HepG2 (cell line): ENCODE data around the gene CCDC57. TPM values are rescaled to one million over a fixed set of nuclear protein-coding genes. Genes with fewer than 3 reads are reported as not detected.

Source experiments
- ARHGAP35 ChIP-seq: sonication (generic); formaldehyde crosslinking; IDR thresholded peaks from 2 replicates; pipeline ENCODE4 v1.9.0; 2022; ENCODE audit warnings: mild to moderate bottlenecking, inconsistent platforms, moderate library complexity, missing genetic modification reagents, borderline replicate concordance
- BHLHE40 ChIP-seq: IDR thresholded peaks from 2 replicates; pipeline ENCODE4 v1.6.1; 2011; ENCODE audit warnings: low read length, improper control_type of control experiment
- EEA1 ChIP-seq: sonication (generic); formaldehyde crosslinking; IDR thresholded peaks from 2 replicates; pipeline ENCODE4 v1.5.1; 2020; ENCODE audit warnings: mild to moderate bottlenecking, missing genetic modification reagents, borderline replicate concordance
- ELF4 ChIP-seq: sonication (generic); formaldehyde crosslinking; IDR thresholded peaks from 2 replicates; pipeline ENCODE4 v1.5.0; 2020; ENCODE audit warnings: missing genetic modification reagents, mild to moderate bottlenecking, moderate library complexity, borderline replicate concordance
- HCFC1 ChIP-seq: fragments of 150-350 bp; IDR thresholded peaks from 2 replicates; pipeline ENCODE4 v1.6.1; 2014; ENCODE audit warnings: low read depth, low read length
- HES4 ChIP-seq: sonication (generic); formaldehyde crosslinking; IDR thresholded peaks from 2 replicates; pipeline ENCODE4 v1.9.0; 2021; ENCODE audit warnings: mild to moderate bottlenecking, missing genetic modification reagents, borderline replicate concordance
- HNRNPH1 ChIP-seq: fragments of 200-400 bp; formaldehyde crosslinking; optimal IDR thresholded peaks from 2 replicates; pipeline ENCODE3; 2017; ENCODE audit warnings: mild to moderate bottlenecking, low read depth, low read length
- MATR3 ChIP-seq: sonication (generic); formaldehyde crosslinking; IDR thresholded peaks from 2 replicates; pipeline ENCODE4 v1.4.0; 2020; ENCODE audit warnings: missing genetic modification reagents
- MEIS2 ChIP-seq: sonication (generic); formaldehyde crosslinking; IDR thresholded peaks from 2 replicates; pipeline ENCODE4 v1.9.0; 2021; ENCODE audit warnings: mild to moderate bottlenecking, missing genetic modification reagents
- NKX3-1 ChIP-seq: sonication (generic); formaldehyde crosslinking; IDR thresholded peaks from 2 replicates; pipeline ENCODE4 v1.5.0; 2020; ENCODE audit warnings: missing genetic modification reagents
- PCBP2 ChIP-seq: fragments of 200-400 bp; formaldehyde crosslinking; optimal IDR thresholded peaks from 2 replicates; pipeline ENCODE3; 2018; ENCODE audit warnings: low read length, low read depth; ENCODE audit not compliant: poor library complexity, severe bottlenecking
- POLR2AphosphoS5 ChIP-seq: IDR thresholded peaks from 2 replicates; pipeline ENCODE4 v1.6.1; 2012; ENCODE audit warnings: low read depth, low read length
- PRMT3 ChIP-seq: sonication (generic); formaldehyde crosslinking; IDR thresholded peaks from 2 replicates; pipeline ENCODE4 v1.8.1; 2022; ENCODE audit warnings: low read depth, mild to moderate bottlenecking, moderate library complexity, missing genetic modification reagents, borderline replicate concordance
- RARG ChIP-seq: sonication (generic); formaldehyde crosslinking; IDR thresholded peaks from 2 replicates; pipeline ENCODE4 v1.4.0; 2020; ENCODE audit warnings: low read depth, mild to moderate bottlenecking, missing genetic modification reagents
- SMC3 ChIP-seq: IDR thresholded peaks from 2 replicates; pipeline ENCODE4 v1.6.1; 2011; ENCODE audit warnings: low read length, improper control_type of control experiment
- TP53 ChIP-seq: sonication (generic); formaldehyde crosslinking; conservative IDR thresholded peaks from 2 replicates; pipeline ENCODE4 v1.4.0; 2020; ENCODE audit warnings: missing genetic modification reagents
- ZBTB7B ChIP-seq: sonication (generic); formaldehyde crosslinking; IDR thresholded peaks from 2 replicates; pipeline ENCODE4 v1.4.0; 2020; ENCODE audit warnings: missing genetic modification reagents
- ZFP36L2 ChIP-seq: sonication (generic); formaldehyde crosslinking; IDR thresholded peaks from 2 replicates; pipeline ENCODE4 v1.4.0; 2020; ENCODE audit warnings: missing genetic modification reagents
- ZGPAT ChIP-seq: IDR thresholded peaks from 2 replicates; pipeline ENCODE4 v1.6.1; 2016; ENCODE audit warnings: mild to moderate bottlenecking
- ZNF180 ChIP-seq: sonication (generic); formaldehyde crosslinking; IDR thresholded peaks from 2 replicates; pipeline ENCODE4 v1.4.0; 2020; ENCODE audit warnings: low read depth, missing genetic modification reagents, borderline replicate concordance
- ZNF510 ChIP-seq: sonication (generic); formaldehyde crosslinking; IDR thresholded peaks from 2 replicates; pipeline ENCODE4 v1.4.0; 2020; ENCODE audit warnings: low read depth, mild to moderate bottlenecking, missing genetic modification reagents
- ZNF530 ChIP-seq: sonication (generic); formaldehyde crosslinking; IDR thresholded peaks from 2 replicates; pipeline ENCODE4 v1.5.0; 2020; ENCODE audit warnings: low read depth, mild to moderate bottlenecking, missing genetic modification reagents
- ZNF563 ChIP-seq: sonication (generic); formaldehyde crosslinking; IDR thresholded peaks from 2 replicates; pipeline ENCODE4 v1.8.0; 2022; ENCODE audit warnings: mild to moderate bottlenecking, moderate library complexity, missing genetic modification reagents
- ZNF703 ChIP-seq: sonication (generic); formaldehyde crosslinking; IDR thresholded peaks from 2 replicates; pipeline ENCODE4 v1.5.1; 2020; ENCODE audit warnings: missing genetic modification reagents, mild to moderate bottlenecking, moderate library complexity, borderline replicate concordance
- ZNF740 ChIP-seq: sonication (generic); formaldehyde crosslinking; IDR thresholded peaks from 2 replicates; pipeline ENCODE4 v1.4.0; 2020; ENCODE audit warnings: missing genetic modification reagents
- ZSCAN22 ChIP-seq: sonication (generic); formaldehyde crosslinking; IDR thresholded peaks from 2 replicates; pipeline ENCODE4 v1.4.0; 2020; ENCODE audit warnings: mild to moderate bottlenecking, missing genetic modification reagents
- ZSCAN5A ChIP-seq: sonication (generic); formaldehyde crosslinking; IDR thresholded peaks from 2 replicates; pipeline ENCODE4 v1.8.0; 2022; ENCODE audit warnings: mild to moderate bottlenecking, missing genetic modification reagents, borderline replicate concordance
- polyA plus RNA-seq, 8 experiments: library from polyadenylated mRNA; depleted of rRNA in 3 of 8; stranded (reverse) in 7 of 8; unstranded in 1 of 8; fragments of >200 nt; fragmentation: Illumina TruSeq in 4 of 8; extraction: Trizol in 4 of 8; gene quantifications; 2 replicates each; pipeline versions ENCODE4 v1.2.1 to v1.2.3, GENCODE V29; 2011 to 2016; ENCODE audit warnings: low read depth in 4 of 8, missing spikeins in 1 of 8, mixed read lengths in 1 of 8; ENCODE audit not compliant: insufficient read depth in 1 of 8
- total RNA-seq, 5 experiments: library from RNA; depleted of rRNA; stranded (reverse); fragments of >200 nt; fragmentation: Illumina TruSeq; extraction: Trizol; gene quantifications; 2 replicates each; pipeline ENCODE4 v1.2.3, GENCODE V29; 2016; ENCODE audit warnings: low read depth in 1 of 5

Gene CCDC57
- total and polyA plus RNA-seq, 2 of the 13 experiments (the other 11 are each of a cell fraction or from before 2014, with no cell fraction given): 59.3 to 59.9 TPM

GRCh38 chr17:82236142-82236971 lies 23.7 kb upstream of the CCDC57 start (continued):
- TF ChIP-seq ZGPAT (CRISPR knock-in tag) (peak; percentile 97), ZSCAN5A (CRISPR knock-in tag) (peak; percentile 94), SMC3 (peak; percentile 29; the same call in 1 of the 2 replicates), ELF4 (CRISPR knock-in tag) (no peak), ZNF530 (0 out of 2 replicates have a peak, but pooled peaks have one; percentile 86), RARG (CRISPR knock-in tag) (0 out of 2 replicates have a peak, but pooled peaks have one; percentile 79), POLR2AphosphoS5 (no peak), ZBTB7B (CRISPR knock-in tag) (peak; percentile 96), ZNF703 (CRISPR knock-in tag) (peak; percentile 94), TP53 (peak; percentile 82; the same call in 1 of the 2 replicates), HCFC1 (no peak), EEA1 (peak; percentile 73; the same call in 1 of the 2 replicates), PCBP2 (no peak), ZSCAN22 (CRISPR knock-in tag) (0 out of 2 replicates have a peak, but pooled peaks have one; percentile 52), ZNF740 (peak; percentile 55; the same call in 1 of the 2 replicates), PRMT3 (CRISPR knock-in tag) (peak; percentile 99), BHLHE40 (0 out of 2 replicates have a peak, but pooled peaks have one; percentile 6), MEIS2 (CRISPR knock-in tag) (peak; percentile 96), ZNF563 (CRISPR knock-in tag) (peak; percentile 99), ZNF180 (peak; percentile 38; the same call in 1 of the 2 replicates), HNRNPH1 (peak; percentile 69), HES4 (CRISPR knock-in tag) (peak; percentile 94), MATR3 (CRISPR knock-in tag) (no peak), NKX3-1 (CRISPR knock-in tag) (peak; percentile 98), ZNF510 (peak; percentile 99), ZFP36L2 (CRISPR knock-in tag) (no peak), ARHGAP35 (CRISPR knock-in tag) (peak; percentile 89; the same call in 1 of the 2 replicates)
